ENCODE data around the gene SLC15A1.

DNA sequence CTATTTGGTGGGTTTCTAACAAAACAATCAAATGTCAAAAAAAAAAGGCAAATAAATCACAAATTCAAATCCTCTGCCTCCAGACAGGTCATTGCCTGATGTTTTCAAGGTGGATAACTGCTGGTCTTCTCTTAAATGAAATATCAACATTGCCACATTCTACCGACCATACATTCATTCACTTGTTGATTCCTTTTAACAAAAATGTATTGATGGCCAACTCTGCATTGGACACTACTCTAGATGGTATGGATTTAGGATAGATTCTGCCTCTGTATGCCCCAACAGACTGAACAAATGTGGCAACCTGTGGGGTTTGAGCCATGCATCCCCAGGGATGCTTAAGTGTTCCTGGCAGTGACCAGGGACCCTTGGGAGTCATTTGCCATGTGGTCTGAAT, 88.0 kb downstream of the SLC15A1 start:
- TF ChIP-seq, protein P1, sequence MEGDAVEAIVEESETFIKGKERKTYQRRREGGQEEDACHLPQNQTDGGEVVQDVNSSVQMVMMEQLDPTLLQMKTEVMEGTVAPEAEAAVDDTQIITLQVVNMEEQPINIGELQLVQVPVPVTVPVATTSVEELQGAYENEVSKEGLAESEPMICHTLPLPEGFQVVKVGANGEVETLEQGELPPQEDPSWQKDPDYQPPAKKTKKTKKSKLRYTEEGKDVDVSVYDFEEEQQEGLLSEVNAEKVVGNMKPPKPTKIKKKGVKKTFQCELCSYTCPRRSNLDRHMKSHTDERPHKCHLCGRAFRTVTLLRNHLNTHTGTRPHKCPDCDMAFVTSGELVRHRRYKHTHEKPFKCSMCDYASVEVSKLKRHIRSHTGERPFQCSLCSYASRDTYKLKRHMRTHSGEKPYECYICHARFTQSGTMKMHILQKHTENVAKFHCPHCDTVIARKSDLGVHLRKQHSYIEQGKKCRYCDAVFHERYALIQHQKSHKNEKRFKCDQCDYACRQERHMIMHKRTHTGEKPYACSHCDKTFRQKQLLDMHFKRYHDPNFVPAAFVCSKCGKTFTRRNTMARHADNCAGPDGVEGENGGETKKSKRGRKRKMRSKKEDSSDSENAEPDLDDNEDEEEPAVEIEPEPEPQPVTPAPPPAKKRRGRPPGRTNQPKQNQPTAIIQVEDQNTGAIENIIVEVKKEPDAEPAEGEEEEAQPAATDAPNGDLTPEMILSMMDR (IDR thresholded peaks at IDR 0.05; ENCODE audit: low read depth, low read length, missing input control), result no peak
- TF ChIP-seq, protein P2, sequence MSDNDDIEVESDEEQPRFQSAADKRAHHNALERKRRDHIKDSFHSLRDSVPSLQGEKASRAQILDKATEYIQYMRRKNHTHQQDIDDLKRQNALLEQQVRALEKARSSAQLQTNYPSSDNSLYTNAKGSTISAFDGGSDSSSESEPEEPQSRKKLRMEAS (IDR thresholded peaks at IDR 0.05), result no peak
- TF ChIP-seq RXRA (IDR thresholded peaks at IDR 0.05) (no peak), RAD21 (IDR thresholded peaks at IDR 0.05) (no peak), FOXA1 (IDR thresholded peaks at IDR 0.05) (no peak), TAF1 (conservative IDR thresholded peaks at IDR 0.05) (no peak), SP1 (IDR thresholded peaks at IDR 0.05) (no peak), EGR1 (IDR thresholded peaks at IDR 0.05; ENCODE audit: low read depth in 2 of 2) (no peak), GABPA (IDR thresholded peaks at IDR 0.05 in 1 of 2, conservative IDR thresholded peaks at IDR 0.05 in 1 of 2) (no peak), YY1 (IDR thresholded peaks at IDR 0.05) (no peak), HNF4A (conservative IDR thresholded peaks at IDR 0.05) (no peak)
- TF ChIP-seq, protein P3, sequence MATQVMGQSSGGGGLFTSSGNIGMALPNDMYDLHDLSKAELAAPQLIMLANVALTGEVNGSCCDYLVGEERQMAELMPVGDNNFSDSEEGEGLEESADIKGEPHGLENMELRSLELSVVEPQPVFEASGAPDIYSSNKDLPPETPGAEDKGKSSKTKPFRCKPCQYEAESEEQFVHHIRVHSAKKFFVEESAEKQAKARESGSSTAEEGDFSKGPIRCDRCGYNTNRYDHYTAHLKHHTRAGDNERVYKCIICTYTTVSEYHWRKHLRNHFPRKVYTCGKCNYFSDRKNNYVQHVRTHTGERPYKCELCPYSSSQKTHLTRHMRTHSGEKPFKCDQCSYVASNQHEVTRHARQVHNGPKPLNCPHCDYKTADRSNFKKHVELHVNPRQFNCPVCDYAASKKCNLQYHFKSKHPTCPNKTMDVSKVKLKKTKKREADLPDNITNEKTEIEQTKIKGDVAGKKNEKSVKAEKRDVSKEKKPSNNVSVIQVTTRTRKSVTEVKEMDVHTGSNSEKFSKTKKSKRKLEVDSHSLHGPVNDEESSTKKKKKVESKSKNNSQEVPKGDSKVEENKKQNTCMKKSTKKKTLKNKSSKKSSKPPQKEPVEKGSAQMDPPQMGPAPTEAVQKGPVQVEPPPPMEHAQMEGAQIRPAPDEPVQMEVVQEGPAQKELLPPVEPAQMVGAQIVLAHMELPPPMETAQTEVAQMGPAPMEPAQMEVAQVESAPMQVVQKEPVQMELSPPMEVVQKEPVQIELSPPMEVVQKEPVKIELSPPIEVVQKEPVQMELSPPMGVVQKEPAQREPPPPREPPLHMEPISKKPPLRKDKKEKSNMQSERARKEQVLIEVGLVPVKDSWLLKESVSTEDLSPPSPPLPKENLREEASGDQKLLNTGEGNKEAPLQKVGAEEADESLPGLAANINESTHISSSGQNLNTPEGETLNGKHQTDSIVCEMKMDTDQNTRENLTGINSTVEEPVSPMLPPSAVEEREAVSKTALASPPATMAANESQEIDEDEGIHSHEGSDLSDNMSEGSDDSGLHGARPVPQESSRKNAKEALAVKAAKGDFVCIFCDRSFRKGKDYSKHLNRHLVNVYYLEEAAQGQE (IDR thresholded peaks at IDR 0.05), result no peak
- TF ChIP-seq, protein P4, sequence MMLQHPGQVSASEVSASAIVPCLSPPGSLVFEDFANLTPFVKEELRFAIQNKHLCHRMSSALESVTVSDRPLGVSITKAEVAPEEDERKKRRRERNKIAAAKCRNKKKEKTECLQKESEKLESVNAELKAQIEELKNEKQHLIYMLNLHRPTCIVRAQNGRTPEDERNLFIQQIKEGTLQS (IDR thresholded peaks at IDR 0.05), result no peak
- TF ChIP-seq, protein P5, sequence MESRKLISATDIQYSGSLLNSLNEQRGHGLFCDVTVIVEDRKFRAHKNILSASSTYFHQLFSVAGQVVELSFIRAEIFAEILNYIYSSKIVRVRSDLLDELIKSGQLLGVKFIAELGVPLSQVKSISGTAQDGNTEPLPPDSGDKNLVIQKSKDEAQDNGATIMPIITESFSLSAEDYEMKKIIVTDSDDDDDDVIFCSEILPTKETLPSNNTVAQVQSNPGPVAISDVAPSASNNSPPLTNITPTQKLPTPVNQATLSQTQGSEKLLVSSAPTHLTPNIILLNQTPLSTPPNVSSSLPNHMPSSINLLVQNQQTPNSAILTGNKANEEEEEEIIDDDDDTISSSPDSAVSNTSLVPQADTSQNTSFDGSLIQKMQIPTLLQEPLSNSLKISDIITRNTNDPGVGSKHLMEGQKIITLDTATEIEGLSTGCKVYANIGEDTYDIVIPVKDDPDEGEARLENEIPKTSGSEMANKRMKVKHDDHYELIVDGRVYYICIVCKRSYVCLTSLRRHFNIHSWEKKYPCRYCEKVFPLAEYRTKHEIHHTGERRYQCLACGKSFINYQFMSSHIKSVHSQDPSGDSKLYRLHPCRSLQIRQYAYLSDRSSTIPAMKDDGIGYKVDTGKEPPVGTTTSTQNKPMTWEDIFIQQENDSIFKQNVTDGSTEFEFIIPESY (IDR thresholded peaks at IDR 0.05), result no peak

All from liver (tissue), 3 donors.